Thymus (tissue), 11 donors: ENCODE results near the gene NUDT5. TPM values are rescaled to one million over a fixed set of nuclear protein-coding genes. Genes with fewer than 3 reads are reported as not detected.
A peak's percentile ranks its signal among the peaks of the same experiment; 100 is the strongest.
"Not testable (repeated sequence)": the region's sequence is repeated elsewhere in the genome, so short reads cannot be mapped to it uniquely, and the experiment has no call there.

Experiments
- DNase-seq, 9 donors: peaks; one replicate each; pipeline ENCODE4 v3.0.0-alpha.2; 2013; ENCODE audit warnings: low spot score in 9 of 9, low read depth in 6 of 9, missing footprints in 1 of 9
- H3K27ac ChIP-seq, 2 donors: one replicate each; pipeline ENCODE4 v1.5.1; 2013; ENCODE audit warnings: control low read depth in 1 of 2, low read depth in 1 of 2, low read length in 1 of 2, mild to moderate bottlenecking in 1 of 2, moderate library complexity in 1 of 2
- H3K27me3 ChIP-seq, 2 donors: one replicate each; pipeline ENCODE4 v1.5.1; 2013; ENCODE audit warnings: low read length in 1 of 2; ENCODE audit not compliant: control insufficient read depth in 2 of 2, insufficient read depth in 1 of 2
- H3K36me3 ChIP-seq, 2 donors: one replicate each; pipeline ENCODE4 v1.5.1; 2013; ENCODE audit warnings: low read length in 1 of 2, mild to moderate bottlenecking in 1 of 2, moderate library complexity in 1 of 2; ENCODE audit not compliant: control insufficient read depth in 2 of 2, insufficient read depth in 2 of 2
- H3K4me1 ChIP-seq, 2 donors: one replicate each; pipeline ENCODE4 v1.5.1; 2013; ENCODE audit warnings: low read length in 2 of 2; ENCODE audit not compliant: control insufficient read depth in 2 of 2, insufficient read depth in 2 of 2
- H3K4me3 ChIP-seq, 2 donors: one replicate each; pipeline ENCODE4 v1.5.1; 2013; ENCODE audit warnings: low read length in 2 of 2, control low read depth in 1 of 2, mild to moderate bottlenecking in 1 of 2
- H3K9me3 ChIP-seq, 2 donors: one replicate each; pipeline ENCODE4 v1.5.1; 2013; ENCODE audit warnings: low read length in 1 of 2, mild to moderate bottlenecking in 1 of 2; ENCODE audit not compliant: control insufficient read depth in 2 of 2, insufficient read depth in 1 of 2
- WGBS: extraction: QIAGEN DNeasy Blood & Tissue Kit; methylation state at CpG from one replicate; pipeline ENCODE4 v1.1.7; 2013; 5-methylcytosine and 5-hydroxymethylcytosine counted together
- polyA plus RNA-seq: library from polyadenylated mRNA; stranded (reverse); fragments of 200-250 nt; gene quantifications from one replicate; pipeline ENCODE4 v1.2.3, GENCODE V29; 2013
- total RNA-seq: library from RNA; stranded (reverse); fragments of 120-200 nt; gene quantifications from one replicate; pipeline ENCODE4 v1.2.4, GENCODE V29; 2013
- donor health status: healthy.

Gene NUDT5
- total and polyA plus RNA-seq, 2 donors, result 47.2 to 120 TPM

DNA sequence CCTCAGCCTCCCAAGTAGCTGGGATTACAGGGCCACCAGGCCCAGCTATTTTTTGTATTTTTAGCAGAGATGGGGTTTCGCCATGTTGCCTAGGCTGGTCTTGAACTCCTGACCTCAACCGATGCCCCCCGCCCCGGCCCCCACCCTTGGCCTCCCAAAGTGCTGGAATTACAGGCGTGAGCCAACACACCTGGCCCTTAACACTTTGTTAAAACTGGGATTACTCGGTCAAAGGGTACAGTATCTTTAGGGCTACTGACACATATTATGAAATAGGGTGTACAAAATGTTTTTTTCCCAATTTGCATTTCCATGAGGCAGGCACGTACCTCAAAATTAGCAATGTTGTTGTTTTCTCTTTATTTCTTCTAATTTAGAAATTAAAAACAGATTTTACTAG is 11.5 kb downstream of the NUDT5 start:
- no peaks in the 10 kb centered on the region for H3K27me3 ChIP-seq
- H3K9me3 ChIP-seq, result no peaks in the 10 kb centered on the region
- H3K4me1 ChIP-seq, result no peaks in the 10 kb centered on the region
- H3K4me3 ChIP-seq, result no peak overlapping the region
- no peak overlapping the region for H3K27ac ChIP-seq
- peaks cover 25 to 59% of the 10 kb centered on the region in 2 donors for H3K36me3 ChIP-seq
- no peak for DNase-seq
- 98% methylated on average over 7 of the region's 7 CpGs for WGBS

DNA sequence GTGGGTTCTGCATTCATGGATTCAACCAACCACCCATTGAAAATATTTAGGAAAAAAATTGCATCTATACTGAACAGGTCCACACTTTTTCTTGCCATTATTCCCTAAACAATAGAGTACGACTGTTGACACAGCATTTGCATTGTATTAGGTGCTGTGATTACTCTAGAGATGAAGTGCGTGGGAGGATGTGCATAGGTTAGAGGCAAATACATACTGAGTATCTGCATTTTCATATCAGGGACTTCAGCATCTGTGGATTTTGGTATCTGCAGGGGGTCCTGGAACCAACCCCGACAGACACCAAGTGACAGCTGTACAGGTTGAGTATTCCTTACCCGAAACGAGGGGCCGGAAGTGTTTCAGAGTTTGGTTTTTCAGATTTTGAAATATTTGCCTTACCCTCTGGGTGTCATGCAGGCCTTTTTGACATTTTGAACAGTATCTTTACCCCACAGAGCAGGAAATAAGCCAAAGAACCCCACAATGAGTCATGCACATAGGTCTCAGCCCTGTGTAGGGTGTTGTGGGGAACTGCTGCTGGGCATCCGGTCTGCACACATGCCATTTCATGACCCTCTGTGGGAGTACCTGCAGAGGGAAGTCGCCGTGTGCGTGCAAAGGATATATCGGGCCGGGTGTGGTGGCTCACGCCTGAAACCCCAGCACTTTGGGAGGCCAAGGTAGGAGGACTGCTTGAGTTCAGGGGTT is 14.5 kb downstream of the NUDT5 start:
- Histone ChIP-seq H3K27ac (no peak overlapping the region), H3K4me1 (no peaks in the 10 kb centered on the region), H3K9me3 (no peaks in the 10 kb centered on the region), H3K27me3 (no peaks in the 10 kb centered on the region), H3K36me3 (peaks cover 35 to 69% of the 10 kb centered on the region in 2 donors), H3K4me3 (no peak overlapping the region)
- 83% methylated on average over 13 of the region's 13 CpGs for WGBS
- peak in 2 of 9 donors; percentile 8 to 50 for DNase-seq

DNA sequence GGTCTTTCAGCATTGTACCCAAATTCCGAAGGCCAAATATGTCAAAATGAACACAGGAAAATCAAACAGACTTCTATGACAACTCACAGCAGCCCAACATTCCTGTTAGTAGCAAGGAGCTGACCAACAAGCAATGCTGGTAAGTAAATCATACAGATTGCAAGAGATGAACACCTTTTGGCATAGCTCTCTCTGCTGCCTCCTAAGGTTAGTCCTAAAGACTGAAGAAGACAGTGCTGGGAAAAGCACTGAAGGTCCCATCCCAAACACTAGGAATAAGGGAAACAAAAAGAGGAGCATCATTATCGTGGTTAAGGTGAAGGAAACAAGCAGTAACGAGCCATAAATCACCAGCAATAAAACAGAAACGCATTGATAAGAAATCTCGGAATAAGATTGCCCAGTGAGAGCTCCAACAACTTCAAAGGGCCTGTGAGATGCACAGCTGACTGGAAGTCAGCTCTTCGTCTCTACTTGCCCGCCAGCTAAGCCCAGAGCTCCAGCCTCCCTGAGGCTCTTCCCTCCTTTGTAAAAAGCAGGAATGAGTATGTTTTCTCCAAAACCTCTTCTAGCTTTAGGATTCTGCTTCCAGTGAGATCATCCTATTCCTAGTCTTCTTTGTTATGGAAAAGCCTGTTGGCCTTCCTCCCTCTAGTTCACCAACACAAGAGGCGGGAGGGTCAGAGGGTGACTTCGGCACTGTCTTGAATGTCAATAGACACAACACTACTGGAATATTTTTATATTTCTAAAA is 15.3 kb downstream of the NUDT5 start:
- 91% methylated on average over 9 of the region's 9 CpGs for WGBS
- H3K27me3 ChIP-seq, result no peaks in the 10 kb centered on the region
- H3K36me3 ChIP-seq, result peaks cover 38 to 63% of the 10 kb centered on the region in 2 donors
- H3K4me1 ChIP-seq, result no peaks in the 10 kb centered on the region
- no peak overlapping the region for H3K4me3 ChIP-seq
- no peak overlapping the region for H3K27ac ChIP-seq
- no peak for DNase-seq
- no peaks in the 10 kb centered on the region for H3K9me3 ChIP-seq

DNA sequence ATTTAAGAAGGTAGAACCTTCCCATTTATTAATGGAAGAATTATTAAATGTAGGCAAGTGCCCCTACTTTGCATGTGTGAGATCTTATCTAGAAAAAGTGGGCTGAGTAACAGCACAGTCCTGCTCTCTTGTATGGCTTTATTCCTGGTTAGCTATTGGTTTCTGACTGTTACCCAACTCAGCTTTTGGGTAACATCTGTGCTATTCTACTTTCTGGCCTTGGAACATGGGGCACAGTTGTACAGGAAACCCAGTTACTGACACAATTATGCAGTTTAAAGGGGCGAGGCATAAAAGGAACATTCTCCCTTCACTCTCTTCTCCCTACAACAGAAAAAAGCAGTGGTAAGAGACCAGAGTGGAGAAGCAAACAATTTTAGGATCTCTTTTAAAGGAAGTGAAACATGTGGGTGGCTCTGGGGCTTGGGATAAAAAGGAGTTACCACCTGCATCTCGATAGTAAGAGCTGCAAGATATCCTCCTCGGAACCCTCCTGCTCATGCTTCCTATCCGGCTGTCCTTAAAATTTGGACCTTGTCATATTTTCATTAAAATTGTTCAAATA is 16.0 kb downstream of the NUDT5 start:
- no peak for DNase-seq
- 92% methylated on average over 4 of the region's 4 CpGs for WGBS
- Histone ChIP-seq H3K4me3 (no peak overlapping the region), H3K4me1 (no peaks in the 10 kb centered on the region), H3K9me3 (no peaks in the 10 kb centered on the region), H3K36me3 (peaks cover 37 to 59% of the 10 kb centered on the region in 2 donors), H3K27me3 (no peaks in the 10 kb centered on the region), H3K27ac (no peak overlapping the region)

DNA sequence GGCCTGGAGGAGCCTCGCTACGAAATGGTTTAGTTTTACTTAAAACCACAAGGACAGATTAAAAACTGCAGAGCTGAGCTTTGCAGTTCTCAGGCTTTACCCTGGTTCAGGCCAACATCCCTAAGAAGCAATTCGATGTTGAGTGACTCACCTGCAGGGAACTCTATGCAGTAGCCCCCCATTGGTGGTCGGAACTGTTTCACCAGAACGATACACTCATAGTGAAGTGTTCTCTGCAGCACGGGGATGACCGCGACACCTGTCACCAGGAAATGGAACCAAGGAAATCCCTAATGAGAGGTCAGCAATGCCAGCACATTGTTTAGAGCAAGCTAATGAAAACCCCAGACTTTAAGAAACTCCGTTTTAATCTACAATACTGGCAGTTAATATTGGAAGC is 18.0 kb downstream of the NUDT5 start:
- WGBS, result 98% methylated on average over 9 of the region's 9 CpGs
- H3K9me3 ChIP-seq, result no peaks in the 10 kb centered on the region
- DNase-seq, result no peak
- no peak overlapping the region for H3K4me3 ChIP-seq
- no peaks in the 10 kb centered on the region for H3K27me3 ChIP-seq
- H3K4me1 ChIP-seq, result no peaks in the 10 kb centered on the region
- no peak overlapping the region for H3K27ac ChIP-seq
- peaks cover 58 to 68% of the 10 kb centered on the region in 2 donors for H3K36me3 ChIP-seq

DNA sequence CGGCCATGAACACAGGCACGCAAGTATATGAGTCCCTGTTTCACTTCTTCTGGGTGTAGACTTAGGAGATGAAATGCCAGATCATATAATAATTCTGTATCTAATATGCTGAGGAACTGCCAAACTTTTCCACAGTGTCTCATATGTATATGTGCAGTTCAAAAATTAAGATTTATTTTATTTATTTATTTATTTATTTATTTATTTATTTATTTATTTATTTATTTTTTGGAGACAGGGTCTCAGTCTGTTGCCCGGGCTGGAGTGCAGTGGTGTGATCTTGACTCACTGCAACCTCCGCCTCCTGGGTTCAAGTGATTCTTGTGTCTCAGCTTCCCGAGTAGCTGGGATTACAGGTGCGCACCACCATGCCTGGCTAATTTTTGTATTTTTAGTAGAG is 24.2 kb downstream of the NUDT5 start:
- H3K4me3 ChIP-seq, H3K9me3 ChIP-seq, H3K27ac ChIP-seq, DNase-seq, H3K27me3 ChIP-seq, H3K4me1 ChIP-seq: not testable (repeated sequence)
- 90% methylated on average over 6 of the region's 6 CpGs for WGBS
- H3K36me3 ChIP-seq, result peaks cover 67 to 76% of the 10 kb centered on the region in 2 donors

DNA sequence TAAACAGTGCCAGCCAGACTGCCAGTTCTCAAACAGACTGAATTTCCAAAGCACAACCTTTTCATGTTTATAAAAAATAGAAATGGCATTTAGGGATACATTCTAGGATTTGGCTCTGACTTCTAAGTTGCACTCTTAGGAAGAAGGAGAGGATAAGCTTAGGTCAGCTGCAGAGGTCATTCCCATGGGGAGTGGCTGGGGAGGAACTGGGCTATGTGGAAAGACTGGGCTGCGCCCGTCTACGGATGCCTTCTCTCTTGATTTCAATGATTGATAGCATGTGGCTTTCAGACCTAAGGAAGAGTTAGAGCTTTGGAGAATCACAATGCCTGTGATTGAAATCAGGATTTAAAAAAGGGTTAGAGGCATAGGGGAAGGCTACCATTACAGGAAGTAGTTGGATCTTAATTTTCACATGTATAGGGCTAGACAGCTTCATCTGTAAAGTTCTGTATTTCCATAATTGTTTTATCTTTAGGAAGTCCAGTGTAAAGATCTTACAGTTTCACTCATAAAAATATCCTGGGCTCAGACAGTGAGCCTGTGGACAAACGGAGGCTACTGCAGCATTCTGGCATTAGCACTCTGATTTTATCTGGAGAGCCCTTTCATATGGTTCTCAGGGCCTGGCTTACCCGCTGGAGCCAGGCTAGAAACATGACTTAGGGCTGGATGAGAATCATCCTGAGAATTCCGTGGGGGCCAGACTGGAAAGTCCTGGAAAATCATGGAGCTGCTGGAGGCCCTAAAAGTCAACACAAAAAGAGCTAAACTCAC is 29.5 kb downstream of the NUDT5 start:
- Histone ChIP-seq H3K4me1 (no peaks in the 10 kb centered on the region), H3K9me3 (no peaks in the 10 kb centered on the region), H3K27me3 (no peaks in the 10 kb centered on the region), H3K4me3 (no peak overlapping the region), H3K27ac (no peak overlapping the region), H3K36me3 (peaks cover 60 to 81% of the 10 kb centered on the region in 2 donors)
- no peak for DNase-seq
- WGBS, result 97% methylated on average over 6 of the region's 6 CpGs

DNA sequence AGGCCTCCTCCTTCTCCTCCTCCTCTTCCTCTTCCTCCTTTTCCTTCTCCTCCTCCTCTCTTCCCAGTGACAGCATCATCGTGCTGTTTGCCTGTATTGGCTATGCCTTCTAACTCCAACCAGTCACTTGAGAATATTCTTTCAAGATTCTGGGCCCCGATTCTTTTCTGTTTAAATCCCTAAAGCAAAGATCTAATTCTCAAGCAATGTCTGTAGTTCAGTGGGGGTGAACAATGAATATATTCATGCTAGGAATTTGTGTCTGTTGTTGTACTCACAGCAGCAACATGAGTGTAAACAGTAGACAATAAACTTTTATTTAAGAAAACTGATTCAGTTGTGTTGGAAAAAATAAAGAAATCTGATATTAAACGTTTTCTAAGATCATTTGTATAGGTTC is 30.7 kb downstream of the NUDT5 start:
- H3K27ac ChIP-seq, result no peak overlapping the region
- H3K36me3 ChIP-seq, result peaks cover 56 to 78% of the 10 kb centered on the region in 2 donors
- H3K9me3 ChIP-seq, result no peaks in the 10 kb centered on the region
- 95% methylated on average over 3 of the region's 3 CpGs for WGBS
- no peaks in the 10 kb centered on the region for H3K27me3 ChIP-seq
- no peak for DNase-seq
- no peaks in the 10 kb centered on the region for H3K4me1 ChIP-seq
- H3K4me3 ChIP-seq, result no peak overlapping the region
